GM18507 (cell line): Measurements from ENCODE around the gene BSG.

Source experiments
- DNase-seq: peaks from one replicate; pipeline ENCODE4 v3.0.0; 2011; ENCODE audit warnings: low read depth; ENCODE audit not compliant: insufficient read length; ENCODE audit errors: extremely low spot score
- FAIRE-seq: peaks from 2 replicates; lab custom pipeline; 2011; peaks lifted over from hg19 to GRCh38; lab: Jason Lieb, UNC

Gene BSG

DNA sequence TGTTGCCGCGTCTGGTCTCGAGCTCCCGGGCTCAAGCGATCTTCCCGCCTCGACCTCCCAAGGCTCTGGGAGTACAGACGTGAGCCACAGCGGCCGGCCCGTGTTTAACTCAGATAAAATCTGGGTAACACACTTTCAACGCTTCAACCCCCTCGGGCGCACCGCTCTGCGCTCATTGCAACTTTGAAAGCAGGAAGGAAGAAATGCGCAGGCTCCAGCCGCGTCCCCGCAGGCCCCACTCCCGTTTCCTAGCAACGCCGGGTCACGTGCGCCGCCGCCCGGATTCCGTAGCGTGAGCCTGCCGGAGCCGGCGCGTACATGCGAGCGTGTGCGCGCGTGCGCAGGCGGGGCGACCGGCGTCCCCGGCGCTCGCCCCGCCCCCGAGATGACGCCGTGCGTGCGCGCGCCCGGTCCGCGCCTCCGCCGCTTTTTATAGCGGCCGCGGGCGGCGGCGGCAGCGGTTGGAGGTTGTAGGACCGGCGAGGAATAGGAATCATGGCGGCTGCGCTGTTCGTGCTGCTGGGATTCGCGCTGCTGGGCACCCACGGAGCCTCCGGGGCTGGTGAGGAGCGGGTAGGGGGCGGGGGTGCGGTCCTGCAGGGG lies at the start of gene BSG:
BSG (plus strand) TSS at position 457 of the 603 bp plus-strand sequence; CDS start at position 496, 39 bp downstream.
- FAIRE-seq = peak; percentile 97
- peak; percentile 97 for DNase-seq

DNA sequence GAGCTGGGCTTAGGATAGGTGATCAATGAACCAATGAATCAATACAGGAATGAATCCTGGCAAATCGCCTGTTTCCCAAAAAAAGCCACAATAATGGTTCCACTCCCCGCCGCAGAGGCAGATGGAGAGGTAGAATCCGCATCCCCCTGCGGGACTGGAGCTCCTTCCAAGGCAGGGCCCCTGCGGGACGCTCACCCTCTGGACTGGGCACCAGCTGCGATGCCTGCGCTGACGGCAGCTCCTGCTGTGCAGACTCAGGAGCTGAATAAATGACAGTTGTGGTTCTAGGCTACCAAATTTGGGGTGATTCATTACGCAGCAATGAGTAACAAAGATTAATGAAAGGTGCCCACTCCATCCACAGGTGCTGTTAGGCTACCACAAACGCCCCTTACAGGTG lies 49.7 kb upstream of the BSG start:
- no peak for FAIRE-seq

DNA sequence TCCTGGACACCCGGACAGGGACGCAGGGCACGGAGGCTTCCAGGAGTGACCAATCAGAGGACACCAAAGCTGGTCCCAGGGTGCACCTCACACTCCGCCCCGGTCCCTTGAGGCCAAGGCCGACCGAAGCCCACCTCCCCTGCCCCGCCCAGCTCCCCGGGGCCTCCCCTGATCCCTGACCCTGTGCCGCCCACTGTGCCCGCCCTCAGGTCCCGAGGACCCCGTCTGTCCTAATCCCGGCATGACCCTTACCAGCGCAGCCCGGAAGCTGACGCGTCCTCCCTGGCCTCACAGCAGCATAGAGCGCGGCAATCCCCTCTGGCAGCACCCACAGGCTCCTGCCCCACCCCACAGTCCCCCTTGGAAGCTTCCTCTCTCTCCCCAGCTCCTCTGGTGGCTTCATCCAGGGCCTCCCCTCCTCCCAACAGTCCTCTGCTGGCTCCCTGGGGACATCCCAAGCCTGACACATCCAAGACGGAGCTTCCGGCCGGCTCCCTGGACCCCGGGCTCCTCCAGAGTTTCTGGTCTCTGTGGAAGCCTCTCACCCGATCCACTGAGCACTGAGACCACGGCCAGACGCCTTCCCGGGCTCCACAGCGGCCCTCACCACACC lies 48.2 kb upstream of the BSG start:
- DNase-seq (no peak), FAIRE-seq (no peak)

More for the DNA sequence above, 49.7 kb upstream of the BSG start:
- no peak for DNase-seq

DNA sequence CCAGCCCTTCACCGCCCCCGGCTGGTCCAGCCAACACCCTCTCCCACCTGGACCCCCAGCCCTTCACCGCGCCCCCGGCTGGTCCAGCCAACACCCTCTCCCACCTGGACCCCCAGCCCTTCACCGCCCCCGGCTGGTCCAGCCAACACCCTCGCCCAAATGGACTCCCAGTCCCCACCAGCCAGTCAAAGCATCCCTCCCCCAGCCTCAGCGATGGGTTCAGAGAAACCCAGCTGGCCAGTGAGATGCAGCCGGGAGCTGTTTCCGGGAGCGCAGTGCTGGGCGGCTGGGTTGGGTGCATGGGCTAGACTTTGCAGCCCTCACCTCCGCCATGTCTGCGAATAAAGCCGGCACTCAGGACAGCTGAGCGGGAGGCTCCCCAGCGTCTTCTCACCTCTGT lies 47.4 kb upstream of the BSG start:
- FAIRE-seq = no peak

DNA sequence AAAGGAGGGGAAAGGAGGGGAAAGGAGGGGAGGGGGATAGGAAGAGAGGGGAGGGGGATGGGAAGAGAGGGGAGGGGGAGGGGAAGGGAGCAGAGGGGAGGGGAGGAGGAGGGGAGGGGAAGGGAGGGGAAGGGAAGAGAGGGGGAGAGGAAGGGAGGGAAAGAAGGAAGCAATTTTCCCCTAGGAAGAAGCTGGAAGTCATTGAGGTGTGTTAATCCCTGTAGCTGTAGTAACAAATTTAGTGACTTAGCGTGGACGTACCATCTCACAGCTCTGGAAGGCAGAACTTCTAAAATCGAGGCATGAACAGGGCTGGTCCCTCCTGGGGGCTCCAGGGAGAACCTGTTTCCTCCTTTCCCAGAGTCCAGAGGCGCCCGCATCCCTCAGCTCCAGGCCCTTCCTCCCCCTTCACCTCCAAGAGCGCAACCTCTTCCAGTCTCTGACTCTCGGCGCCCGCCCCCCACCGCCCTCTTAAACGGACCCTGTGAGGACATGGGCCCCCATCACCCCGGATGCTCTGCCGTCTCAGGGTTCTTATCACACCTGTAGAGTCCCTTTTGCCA lies 46.5 kb upstream of the BSG start:
- no peak for DNase-seq
- FAIRE-seq = no peak

More for the DNA sequence above, 47.4 kb upstream of the BSG start:
- DNase-seq = no peak

DNA sequence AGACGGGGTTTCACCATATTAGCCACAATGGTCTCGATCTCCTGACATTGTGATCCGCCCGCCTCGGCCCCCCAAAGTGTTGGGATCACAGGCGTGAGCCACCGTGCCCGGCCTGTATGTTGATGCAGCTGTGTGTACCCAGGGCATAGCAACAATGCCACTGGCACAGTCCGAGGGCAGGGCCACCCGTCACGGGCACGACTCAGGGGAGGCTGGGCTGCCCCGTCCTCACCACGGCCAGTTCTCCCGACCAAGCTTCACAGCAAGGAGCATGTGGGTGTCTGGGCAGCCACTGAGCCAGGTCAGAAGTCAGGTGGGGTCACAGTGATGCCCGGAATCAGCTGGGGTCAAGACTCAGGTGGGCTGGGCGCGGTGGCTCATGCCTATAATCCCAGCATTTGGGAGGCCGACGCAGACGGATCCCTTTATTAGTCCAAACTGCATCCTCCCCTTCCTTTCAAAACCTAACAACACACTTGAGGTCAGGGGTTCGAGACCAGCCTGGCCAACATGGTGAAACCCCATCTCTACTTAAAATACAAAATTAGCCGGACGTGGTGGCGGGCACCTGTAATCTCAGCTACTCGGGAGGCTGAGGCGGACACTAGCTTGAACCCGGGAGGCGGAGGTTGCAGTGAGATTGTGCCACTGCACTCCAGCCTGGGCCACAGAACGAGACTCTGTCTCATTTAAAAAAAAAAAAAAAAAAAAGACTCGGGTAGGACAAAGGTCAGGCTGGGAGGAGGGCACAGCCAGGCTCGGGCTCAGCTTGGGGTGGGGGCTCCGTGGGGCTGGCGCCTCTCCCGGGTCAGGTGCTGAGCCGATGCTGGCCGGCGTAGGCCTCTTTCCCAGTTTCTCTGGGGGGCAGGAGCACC lies 42.0 kb upstream of the BSG start:
- FAIRE-seq (no peak), DNase-seq (no peak)

DNA sequence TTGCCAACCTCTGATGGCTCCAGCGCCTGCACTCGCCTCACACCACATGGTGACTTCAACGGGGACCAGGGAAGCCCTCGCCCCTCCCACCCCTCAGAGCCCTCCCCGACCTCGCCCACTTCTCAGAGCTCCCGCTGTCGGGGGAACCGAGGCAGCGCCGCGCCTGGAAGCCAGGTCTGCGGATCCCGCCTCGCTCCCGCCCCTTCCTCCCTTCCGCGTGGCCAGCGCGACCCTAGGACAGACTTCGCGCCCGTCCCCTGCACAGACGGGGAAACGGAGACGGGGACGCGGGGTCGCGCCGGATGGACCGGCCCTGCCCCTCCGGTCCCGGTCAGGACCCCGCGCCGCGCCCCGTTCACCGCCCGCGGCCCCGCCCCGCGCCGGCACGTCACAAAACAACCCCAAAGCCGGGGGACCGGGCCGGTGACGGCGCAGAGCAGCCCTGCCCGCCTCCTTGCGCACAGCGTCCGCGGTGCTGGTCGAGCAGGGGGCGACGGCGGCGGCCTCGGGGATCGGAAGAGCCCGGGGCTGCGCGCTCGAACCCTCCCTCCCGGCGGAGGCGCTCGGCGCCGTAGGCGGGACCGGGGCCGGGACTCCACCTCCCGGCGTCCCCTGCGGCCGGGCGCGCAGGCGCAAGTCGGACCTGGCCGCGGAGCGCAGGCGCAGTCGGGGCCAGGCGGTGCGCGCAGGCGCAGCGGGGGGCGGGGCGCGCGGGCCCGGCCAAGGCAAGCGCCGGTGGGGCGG lies 41.2 kb upstream of the BSG start:
- DNase-seq = peak; percentile 95
- FAIRE-seq = peak; percentile 83

DNA sequence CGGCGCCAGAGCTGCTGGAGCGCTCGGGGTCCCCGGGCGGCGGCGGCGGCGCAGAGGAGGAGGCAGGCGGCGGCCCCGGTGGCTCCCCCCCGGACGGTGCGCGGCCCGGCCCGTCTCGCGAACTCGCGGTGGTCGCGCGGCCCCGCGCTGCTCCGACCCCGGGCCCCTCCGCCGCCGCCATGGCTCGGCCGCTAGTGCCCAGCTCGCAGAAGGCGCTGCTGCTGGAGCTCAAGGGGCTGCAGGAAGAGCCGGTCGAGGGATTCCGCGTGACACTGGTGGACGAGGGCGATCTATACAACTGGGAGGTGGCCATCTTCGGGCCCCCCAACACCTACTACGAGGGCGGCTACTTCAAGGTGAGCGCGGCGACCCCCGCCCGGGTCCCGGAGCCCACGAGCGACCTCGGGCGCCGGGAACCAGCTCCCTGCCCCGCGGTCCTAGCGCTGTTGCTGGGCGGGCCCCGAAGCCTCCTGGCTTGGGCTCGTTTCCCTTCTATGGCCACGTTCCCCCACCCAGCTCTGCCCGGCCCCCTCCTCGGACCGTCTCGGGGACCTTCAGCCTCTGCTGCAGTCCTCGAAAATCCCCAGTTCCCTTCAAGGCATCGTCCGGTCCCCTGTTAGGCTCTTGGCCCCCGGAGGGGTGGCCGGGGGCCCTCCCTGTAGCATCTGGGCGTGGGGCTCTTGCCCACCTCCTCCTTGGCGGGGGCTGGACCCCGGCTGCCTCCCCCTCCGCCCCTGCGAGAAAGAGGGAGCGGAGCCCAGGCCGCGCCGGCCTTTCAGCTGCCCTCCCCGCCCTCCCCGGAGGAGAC lies 40.4 kb upstream of the BSG start, which contains the start of gene CDC34:
CDC34 (plus strand) TSS at position 8 of the 808 bp plus-strand sequence; CDS start at position 180, 172 bp downstream.
- no peak for DNase-seq
- FAIRE-seq = no peak

DNA sequence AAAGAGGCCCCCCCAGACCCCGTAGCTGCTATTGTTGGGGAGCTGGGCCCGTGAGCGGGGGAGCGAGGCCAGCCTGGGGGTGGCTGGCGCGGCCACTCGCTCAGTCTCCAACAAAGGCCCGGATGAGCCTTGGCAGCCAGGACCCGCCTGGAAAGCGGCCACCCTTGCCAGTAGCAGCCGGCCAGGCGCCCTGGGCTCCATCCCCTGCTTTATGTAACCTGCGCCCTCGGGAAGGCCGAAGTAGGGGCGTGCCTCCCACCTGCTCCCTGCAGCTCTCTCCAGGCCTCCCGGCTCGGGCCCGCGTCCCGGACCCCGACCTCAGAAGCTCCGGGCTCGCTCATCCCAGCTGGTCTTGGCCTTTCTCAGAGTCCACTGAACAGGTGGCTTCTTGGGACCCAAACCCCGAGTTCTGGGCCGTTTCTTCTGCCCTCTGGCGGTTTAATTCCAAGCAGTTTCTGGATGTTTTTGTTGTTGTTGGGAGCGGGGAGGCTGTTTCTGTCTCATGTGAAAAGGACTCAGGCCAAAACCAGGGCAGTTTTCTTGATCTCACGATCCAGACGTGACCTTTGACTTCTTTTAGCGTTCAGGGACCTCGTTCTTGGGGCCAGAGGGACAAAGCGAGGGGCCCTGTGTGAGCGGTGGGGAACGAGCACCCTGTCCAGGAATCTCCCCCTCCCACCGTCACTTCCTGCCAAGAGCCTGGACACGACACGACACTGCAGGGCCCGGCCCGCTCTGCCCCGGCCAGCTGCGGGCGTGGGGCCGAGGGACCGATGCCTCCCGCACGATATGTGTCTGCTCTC lies 39.6 kb upstream of the BSG start:
- FAIRE-seq (peak; percentile 70), DNase-seq (no peak)

DNA sequence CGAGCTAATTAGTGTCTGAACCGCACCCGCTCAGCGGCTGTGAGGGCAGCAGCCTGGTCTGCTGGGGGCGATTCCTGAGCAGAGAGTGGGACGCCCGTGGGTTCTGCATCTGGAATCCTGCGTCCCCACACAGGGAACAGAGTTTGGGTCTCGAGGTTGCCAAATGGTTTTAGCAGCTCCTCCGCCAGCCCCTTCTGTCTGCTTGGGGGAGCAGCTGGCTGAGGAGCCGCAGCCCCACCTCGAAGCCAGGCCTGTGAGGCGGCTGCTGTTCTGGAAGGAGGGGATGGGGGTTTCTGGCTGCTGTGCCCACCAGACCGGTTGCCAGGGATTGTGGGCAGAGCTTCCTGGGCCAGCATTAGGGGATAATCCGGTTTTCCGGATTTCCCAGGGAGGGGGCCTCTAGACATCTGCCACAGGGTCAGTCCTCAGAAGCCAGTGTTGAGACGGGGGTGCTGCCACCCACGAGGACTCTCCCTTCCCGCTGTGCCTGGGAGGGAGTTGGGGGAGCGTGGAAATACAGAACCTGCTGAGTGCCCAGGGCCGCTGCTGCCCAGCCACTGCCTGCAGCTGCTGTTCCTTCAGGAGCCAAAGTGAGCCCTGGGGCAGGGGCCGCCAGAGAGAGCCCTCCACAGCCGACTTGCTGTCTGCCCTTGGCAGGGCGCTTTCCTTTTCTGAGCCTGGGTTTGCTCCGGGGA lies 38.9 kb upstream of the BSG start:
- FAIRE-seq (no peak), DNase-seq (no peak)

DNA sequence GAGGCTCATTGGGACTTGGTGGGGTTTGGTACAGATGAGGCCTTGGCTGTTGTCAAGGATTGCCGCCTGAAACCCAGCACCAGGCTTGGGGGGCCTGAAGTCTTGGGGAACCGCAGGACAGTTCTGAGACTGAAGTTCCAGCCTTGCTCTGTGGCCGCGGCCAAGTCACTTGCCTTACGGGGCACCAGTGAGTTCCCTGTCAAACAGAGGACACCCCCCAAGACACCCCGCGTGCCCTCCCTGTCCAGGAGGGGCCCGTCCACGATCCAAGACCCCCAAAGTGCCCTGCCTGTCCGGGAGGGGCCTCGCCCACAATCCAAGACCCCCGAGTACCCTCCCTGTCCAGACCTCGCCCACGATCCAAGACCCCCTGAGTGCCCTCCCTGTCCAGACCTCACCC lies 38.3 kb upstream of the BSG start:
- DNase-seq (no peak), FAIRE-seq (no peak)

DNA sequence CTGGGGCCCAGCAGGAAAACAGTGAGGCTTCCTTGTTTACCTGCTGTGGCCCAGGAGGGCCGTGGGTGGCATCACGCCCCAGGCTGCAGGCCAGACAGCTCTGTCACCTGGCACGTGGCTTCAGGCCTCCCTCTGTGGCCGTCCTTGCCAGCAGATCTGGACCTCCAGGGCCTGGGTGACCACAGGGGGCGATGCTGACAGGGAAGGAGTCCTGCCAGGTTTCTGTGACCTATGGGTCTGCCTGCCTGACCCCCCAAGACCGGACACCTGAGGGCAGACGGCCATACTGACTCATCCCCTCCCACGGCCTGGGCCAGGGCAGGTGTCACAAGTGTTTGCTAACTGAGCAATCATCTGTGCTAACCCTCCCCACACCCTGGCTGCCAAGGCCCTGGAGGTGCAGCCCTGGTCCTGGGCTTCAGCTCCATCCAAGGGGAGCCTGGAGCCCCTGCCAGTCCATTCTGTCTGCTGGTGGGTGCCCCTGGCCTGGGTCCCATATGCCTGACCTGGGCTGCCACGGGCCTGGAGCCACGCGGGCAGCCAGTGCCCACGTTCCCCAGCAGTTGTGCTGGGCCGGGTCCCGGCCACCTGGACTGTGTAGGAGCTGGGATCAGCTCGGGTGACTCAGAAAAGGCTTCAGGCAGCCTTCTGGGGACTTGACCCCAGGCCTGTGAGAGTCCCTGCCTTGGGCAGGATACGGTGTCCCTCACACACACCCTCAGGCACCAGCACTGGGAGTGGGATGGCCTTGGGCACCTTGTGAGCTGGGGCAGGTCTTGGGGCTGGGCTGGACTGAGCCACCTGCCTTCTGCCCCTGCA lies 37.2 kb upstream of the BSG start:
- FAIRE-seq (no peak), DNase-seq (no peak)

DNA sequence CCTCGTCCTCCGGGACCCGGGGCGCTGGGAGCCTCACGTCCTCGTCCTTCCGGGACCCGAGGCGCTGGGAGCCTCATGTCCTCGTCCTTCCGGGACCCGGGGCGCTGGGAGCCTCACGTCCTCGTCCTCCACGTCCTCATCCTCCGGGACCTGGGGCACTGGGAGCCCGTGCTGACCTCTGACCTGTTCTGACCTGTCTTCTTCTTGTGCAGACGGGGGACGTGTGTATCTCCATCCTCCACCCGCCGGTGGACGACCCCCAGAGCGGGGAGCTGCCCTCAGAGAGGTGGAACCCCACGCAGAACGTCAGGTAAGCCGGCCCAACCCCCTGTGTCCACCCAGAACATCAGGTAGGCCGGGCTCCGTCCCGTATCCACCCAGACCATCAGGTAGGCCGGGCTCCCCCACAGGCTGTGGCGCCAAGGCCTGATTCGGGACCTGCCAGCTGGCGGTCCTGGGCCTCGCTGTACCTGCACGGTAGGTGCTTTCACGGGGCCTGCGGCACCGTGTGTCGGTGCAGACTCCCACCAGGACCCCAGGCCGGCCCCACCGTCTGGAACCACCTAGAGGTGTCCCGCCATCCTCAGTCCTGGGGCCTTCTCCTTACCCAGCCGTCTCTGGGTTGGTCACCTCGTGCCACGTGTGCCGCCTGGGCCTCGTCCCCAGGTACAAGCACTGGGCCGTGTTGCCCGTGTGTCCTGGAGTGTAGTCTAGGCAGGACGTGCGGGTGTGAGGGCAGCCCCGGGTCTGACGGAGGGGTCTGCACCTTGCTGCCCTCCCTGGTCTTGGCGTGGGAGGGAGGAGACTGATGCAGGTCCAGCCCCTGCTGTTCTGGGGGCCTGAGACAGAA lies 36.1 kb upstream of the BSG start:
- FAIRE-seq (no peak), DNase-seq (no peak)

DNA sequence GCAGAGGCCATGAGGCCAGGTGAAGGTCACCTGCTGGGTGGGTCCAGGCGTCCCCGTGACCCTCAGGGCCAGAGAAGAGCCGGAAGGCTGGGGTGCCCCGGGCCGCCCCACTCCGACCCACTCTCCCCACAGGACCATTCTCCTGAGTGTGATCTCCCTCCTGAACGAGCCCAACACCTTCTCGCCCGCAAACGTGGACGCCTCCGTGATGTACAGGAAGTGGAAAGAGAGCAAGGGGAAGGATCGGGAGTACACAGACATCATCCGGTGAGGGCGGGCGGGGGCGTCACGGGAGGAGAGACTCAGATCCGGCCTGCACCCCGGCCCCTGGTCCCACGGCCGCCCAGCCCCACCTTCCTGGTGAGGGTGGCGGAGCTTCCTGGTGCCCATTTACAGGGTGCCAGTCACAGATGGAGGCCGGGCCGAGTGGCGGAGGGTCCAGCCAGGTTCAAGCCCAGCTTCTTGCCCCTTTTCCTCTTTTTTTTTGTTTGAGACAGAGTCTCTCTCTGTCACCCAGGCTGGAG lies 35.5 kb upstream of the BSG start:
- DNase-seq (no peak), FAIRE-seq (no peak)

DNA sequence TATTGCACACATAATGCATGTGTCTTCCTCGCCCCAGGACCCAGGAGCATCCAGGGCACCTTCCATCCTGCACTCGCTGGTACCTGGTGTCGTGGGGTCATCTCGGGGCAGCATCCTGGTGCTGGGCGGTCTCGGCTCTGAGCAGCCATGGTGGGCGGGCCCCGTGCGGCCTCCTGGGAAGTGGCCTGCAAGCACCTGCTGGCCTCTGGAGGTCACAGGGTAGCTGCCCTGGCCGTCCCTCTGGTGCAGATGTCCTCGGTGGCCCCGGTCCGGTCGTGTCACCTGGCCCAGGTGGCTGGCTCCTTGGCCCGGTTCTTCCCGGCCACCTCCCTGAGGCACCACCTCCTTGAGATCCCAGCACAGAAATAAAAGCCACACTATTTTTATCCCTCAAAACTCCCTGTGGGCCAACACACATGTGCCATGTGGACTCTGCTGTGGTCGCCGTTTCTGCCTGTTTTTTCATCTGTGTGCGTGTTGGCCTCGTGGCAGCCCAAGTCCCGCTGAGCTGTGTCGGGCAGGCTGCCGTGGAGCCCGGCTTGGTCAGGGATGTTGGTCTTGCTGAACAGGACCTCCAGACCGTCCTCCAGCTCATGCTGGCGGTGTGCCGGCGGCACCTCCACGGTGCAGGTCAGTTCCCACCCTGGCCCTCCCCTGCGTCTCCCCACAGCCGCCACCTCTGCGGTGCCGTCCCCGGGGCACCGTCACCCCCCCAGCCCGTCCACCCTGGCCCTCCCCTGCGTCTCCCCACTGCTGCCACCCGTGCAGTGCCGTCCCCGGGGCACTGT lies 33.6 kb upstream of the BSG start:
- DNase-seq (no peak), FAIRE-seq (no peak)
